K562 (cell line): ENCODE results near the gene OR5K2. TPM values are rescaled to one million over a fixed set of nuclear protein-coding genes. Genes with fewer than 3 reads are reported as not detected.

Experiments
- ATAC-seq: fragments of 200-7000 bp; cut with Tn5 transposase; 3 replicates; pipeline ENCODE4 v1.9.1; 2020; ENCODE audit warnings: moderate library complexity
- BruUV-seq: library from RNA; stranded (reverse); fragments of 400-500 nt; replicated peaks from 2 replicates; lab custom pipeline; 2021; lab: Mats Ljungman, UMichigan
- CTCF ChIA-PET: fragments of 300-600 bp; formaldehyde crosslinking; extraction: SDS; loops from one replicate; lab custom pipeline; 2021; ENCODE audit warnings: low intra/inter-chr PET ratio; lab: Yijun Ruan, JAX
- POLR2A ChIA-PET: fragments of 300-600, 350-650 bp; sonication (Branson Sonifier 250); formaldehyde crosslinking; extraction: SDS; loops from one replicate; lab custom pipeline; 2021; ENCODE audit warnings: antibody characterized with exemption, inconsistent platforms; lab: Yijun Ruan, JAX
- DNase-seq, 4 experiments: peaks; one replicate each; pipeline versions ENCODE4 v3.0.0 to v3.0.0-alpha.2; 2011 to 2018; ENCODE audit warnings: low spot score in 3 of 4, mixed read lengths in 3 of 4; ENCODE audit errors: extremely low read depth in 1 of 4
- FAIRE-seq: peaks from 2 replicates; lab custom pipeline; 2011; peaks lifted over from hg19 to GRCh38; lab: Jason Lieb, UNC
- H2AFZ ChIP-seq: 2 replicates; pipeline ENCODE4 v1.6.0; 2011; ENCODE audit warnings: low read depth, low read length, control low read depth, inconsistent platforms
- H3K27ac ChIP-seq: fragments of 200-600 bp; 3 replicates; pipeline ENCODE4 v1.8.0; 2011; ENCODE audit warnings: low read depth, mild to moderate bottlenecking, control low read depth, inconsistent platforms, low read length, moderate library complexity, mixed read lengths; ENCODE audit errors: extremely low read depth
- H3K27me3 ChIP-seq, 2 experiments: fragments of 300-600 bp in 1 of 2; 2 replicates in 1 of 2; 3 replicates in 1 of 2; pipeline versions ENCODE4 v1.6.0 to v1.8.0; 2011; ENCODE audit warnings: inconsistent platforms in 2 of 2, low read length in 2 of 2, mild to moderate bottlenecking in 1 of 2, mixed read lengths in 1 of 2, moderate library complexity in 1 of 2; ENCODE audit not compliant: control insufficient read depth in 2 of 2, insufficient read depth in 2 of 2
- H3K36me3 ChIP-seq: fragments of 300-600 bp; 3 replicates; pipeline ENCODE4 v1.8.0; 2011; ENCODE audit warnings: mild to moderate bottlenecking, low read length, inconsistent platforms; ENCODE audit not compliant: control insufficient read depth, insufficient read depth
- H3K4me1 ChIP-seq, 2 experiments: fragments of 200-600 bp in 1 of 2; replicated peaks in 1 of 2; 2 replicates in 1 of 2; 3 replicates in 1 of 2; pipeline versions ENCODE4 v1.5.1 to v1.8.0; 2011; ENCODE audit warnings: inconsistent platforms in 2 of 2, low read length in 2 of 2, mild to moderate bottlenecking in 1 of 2, mixed read lengths in 1 of 2, moderate library complexity in 1 of 2; ENCODE audit not compliant: control insufficient read depth in 2 of 2, insufficient read depth in 2 of 2
- H3K4me2 ChIP-seq: 2 replicates; pipeline ENCODE4 v1.6.1; 2011; ENCODE audit warnings: low read length, control low read depth, inconsistent platforms, mixed read lengths; ENCODE audit not compliant: insufficient read depth
- H3K4me3 ChIP-seq: fragments of 200-600 bp; sonication (generic), shearing (Covaris generic); 2 replicates; pipeline ENCODE4 v1.5.1; 2016; ENCODE audit warnings: control low read depth, inconsistent platforms
- H3K79me2 ChIP-seq: fragments of 200-600 bp; 3 replicates; pipeline ENCODE4 v1.8.0; 2011; ENCODE audit warnings: low read length, inconsistent platforms; ENCODE audit not compliant: control insufficient read depth, insufficient read depth
- H3K9ac ChIP-seq, 2 experiments: 2 replicates each; pipeline versions ENCODE4 v1.6.0 to v1.6.1; 2011; ENCODE audit warnings: low read depth in 2 of 2, low read length in 2 of 2, control low read depth in 1 of 2, inconsistent platforms in 1 of 2, mild to moderate bottlenecking in 1 of 2, mixed read lengths in 1 of 2; ENCODE audit not compliant: insufficient read depth in 1 of 2
- H3K9me1 ChIP-seq: one replicate; pipeline ENCODE4 v1.6.0; 2011; ENCODE audit warnings: inconsistent platforms, mild to moderate bottlenecking, low read length, moderate library complexity; ENCODE audit not compliant: control insufficient read depth, insufficient read depth
- H3K9me3 ChIP-seq: replicated peaks from 2 replicates; pipeline ENCODE4 v1.5.1; 2011; ENCODE audit warnings: low read depth, low read length, inconsistent platforms; ENCODE audit not compliant: control insufficient read depth, insufficient read depth
- H4K20me1 ChIP-seq: replicated peaks from 2 replicates; pipeline ENCODE4 v1.6.1; 2011; ENCODE audit warnings: low read length, inconsistent platforms, mixed read lengths; ENCODE audit not compliant: control insufficient read depth, insufficient read depth
- COPS2 ChIP-seq: fragments of 450-650 bp; conservative IDR thresholded peaks from 2 replicates; pipeline ENCODE4 v1.6.1; 2016; ENCODE audit warnings: mild to moderate bottlenecking, moderate library complexity
- MYNN ChIP-seq, 2 experiments: sonication (generic); formaldehyde crosslinking in 1 of 2; IDR thresholded peaks; 2 replicates each; pipeline versions ENCODE4 v1.5.0 to v1.6.1; 2016 to 2020; ENCODE audit warnings: antibody characterized with exemption in 1 of 2, missing genetic modification reagents in 1 of 2
- NFYB ChIP-seq: IDR thresholded peaks from 2 replicates; pipeline ENCODE4 v1.6.1; 2011; ENCODE audit warnings: mild to moderate bottlenecking, moderate library complexity; ENCODE audit not compliant: insufficient read length; ENCODE audit errors: extremely low read depth
- SMC3 ChIP-seq: conservative IDR thresholded peaks from 2 replicates; pipeline ENCODE4 v1.6.1; 2011; ENCODE audit warnings: low read depth, low read length, improper control_type of control experiment; ENCODE audit not compliant: insufficient read depth
- TCFL5 ChIP-seq: fragments of 250-450 bp; sonication (Bioruptor Pico); conservative IDR thresholded peaks from 2 replicates; pipeline ENCODE4 v1.6.1; 2021; ENCODE audit warnings: mild to moderate bottlenecking, moderate library complexity, matching md5 sums
- ZNF316 ChIP-seq: fragments of 450-650 bp; IDR thresholded peaks from 2 replicates; pipeline ENCODE4 v1.6.1; 2016
- ZNF830 ChIP-seq: fragments of 250-450 bp; sonication (Bioruptor Pico); IDR thresholded peaks from 2 replicates; pipeline ENCODE4 v1.5.0; 2021; ENCODE audit warnings: mild to moderate bottlenecking
- WGBS: fragments of 100-300 bp; shearing (Covaris generic); methylation state at CpG from one replicate; pipeline ENCODE4 v1.1.6; 2016; ENCODE audit warnings: low coverage, mixed read lengths; ENCODE audit not compliant: insufficient coverage; ENCODE audit errors: missing lambda C conversion rate; 5-methylcytosine and 5-hydroxymethylcytosine counted together
- in situ Hi-C: fragments of 300-500 bp; cut with MboI; formaldehyde crosslinking; loops from 4 replicates; pipeline ENCODE4 v1.15.0; 2018; ENCODE audit warnings: inconsistent platforms, mixed read lengths
- intact Hi-C: fragments of 100-400 bp; cut with micrococcal nuclease; formaldehyde crosslinking; loops from 2 replicates; pipeline ENCODE4 v1.14.2; 2022
- polyA plus RNA-seq, 8 experiments: library from polyadenylated mRNA; depleted of rRNA in 4 of 8; stranded (reverse) in 5 of 8; unstranded in 3 of 8; fragments of >200 nt; fragmentation: Nextera tagmentation in 2 of 8; fragmentation: Illumina TruSeq in 1 of 8; extraction: Ambion mirVana in 2 of 8; extraction: Trizol in 1 of 8; gene quantifications; 2 replicates each; pipeline versions ENCODE4 v1.2.1 to v1.2.3, GENCODE V29; 2011 to 2014; ENCODE audit warnings: inconsistent platforms in 1 of 8, missing spikeins in 1 of 8
- total RNA-seq, 7 experiments: library from RNA; depleted of rRNA in 6 of 7; stranded (reverse); fragments of >200 nt in 6 of 7; fragmentation: Illumina TruSeq in 2 of 7; extraction: Trizol in 2 of 7; gene quantifications; 2 replicates each; pipeline versions ENCODE4 v1.2.1 to v1.2.3, GENCODE V29; 2011 to 2021; ENCODE audit warnings: low replicate concordance in 1 of 7
- TF ChIP-seq, protein P1 (sequence below): fragments of 250-450 bp; sonication (Bioruptor Pico); IDR thresholded peaks from 2 replicates; pipeline ENCODE4 v1.4.0; 2020; ENCODE audit warnings: mild to moderate bottlenecking, moderate library complexity
- TF ChIP-seq, protein P2 (sequence below): fragments of 450-650 bp; IDR thresholded peaks from 2 replicates; pipeline ENCODE4 v1.6.1; 2016; ENCODE audit warnings: missing biosample characterization, missing genetic modification characterization

OR5K2 gene
- total and polyA plus RNA-seq, 9 of the 15 experiments (the other 6 are each of a cell fraction or from before 2014, with no cell fraction given): not detected

DNA sequence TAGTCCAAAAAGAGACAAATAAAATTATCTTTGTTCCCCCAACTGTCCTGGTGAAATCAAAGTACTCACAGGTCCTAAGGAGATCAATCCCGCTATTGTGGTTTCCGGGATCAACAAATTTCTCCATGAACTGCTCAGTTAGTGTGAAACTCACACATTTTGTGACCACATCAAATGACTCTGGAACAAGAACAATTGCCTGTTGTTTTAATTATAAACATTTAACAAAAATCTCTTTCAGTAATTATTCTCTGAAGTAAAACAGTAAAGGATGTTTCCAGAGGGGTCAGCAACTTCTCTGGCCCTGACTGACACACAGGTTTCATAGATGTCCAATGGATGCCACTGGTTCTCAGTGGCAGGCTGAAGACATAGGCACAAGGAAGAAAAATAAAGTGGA lies 21.3 kb downstream of the OR5K2 start:
- no peak for FAIRE-seq
- in situ Hi-C loops (no loop called here), intact Hi-C loops (no loop called here)
- TF ChIP-seq ZNF316: no peak
- TF ChIP-seq TCFL5 (CRISPR knock-in tag): no peak
- TF ChIP-seq MYNN (IDR thresholded peaks at IDR 0.05): no peak
- TF ChIP-seq MYNN (CRISPR knock-in tag; IDR thresholded peaks at IDR 0.05): no peak
- no peak for TF ChIP-seq NFYB
- no peak for TF ChIP-seq ZNF830 (CRISPR knock-in tag)
- no peak for TF ChIP-seq SMC3
- TF ChIP-seq, protein P1, sequence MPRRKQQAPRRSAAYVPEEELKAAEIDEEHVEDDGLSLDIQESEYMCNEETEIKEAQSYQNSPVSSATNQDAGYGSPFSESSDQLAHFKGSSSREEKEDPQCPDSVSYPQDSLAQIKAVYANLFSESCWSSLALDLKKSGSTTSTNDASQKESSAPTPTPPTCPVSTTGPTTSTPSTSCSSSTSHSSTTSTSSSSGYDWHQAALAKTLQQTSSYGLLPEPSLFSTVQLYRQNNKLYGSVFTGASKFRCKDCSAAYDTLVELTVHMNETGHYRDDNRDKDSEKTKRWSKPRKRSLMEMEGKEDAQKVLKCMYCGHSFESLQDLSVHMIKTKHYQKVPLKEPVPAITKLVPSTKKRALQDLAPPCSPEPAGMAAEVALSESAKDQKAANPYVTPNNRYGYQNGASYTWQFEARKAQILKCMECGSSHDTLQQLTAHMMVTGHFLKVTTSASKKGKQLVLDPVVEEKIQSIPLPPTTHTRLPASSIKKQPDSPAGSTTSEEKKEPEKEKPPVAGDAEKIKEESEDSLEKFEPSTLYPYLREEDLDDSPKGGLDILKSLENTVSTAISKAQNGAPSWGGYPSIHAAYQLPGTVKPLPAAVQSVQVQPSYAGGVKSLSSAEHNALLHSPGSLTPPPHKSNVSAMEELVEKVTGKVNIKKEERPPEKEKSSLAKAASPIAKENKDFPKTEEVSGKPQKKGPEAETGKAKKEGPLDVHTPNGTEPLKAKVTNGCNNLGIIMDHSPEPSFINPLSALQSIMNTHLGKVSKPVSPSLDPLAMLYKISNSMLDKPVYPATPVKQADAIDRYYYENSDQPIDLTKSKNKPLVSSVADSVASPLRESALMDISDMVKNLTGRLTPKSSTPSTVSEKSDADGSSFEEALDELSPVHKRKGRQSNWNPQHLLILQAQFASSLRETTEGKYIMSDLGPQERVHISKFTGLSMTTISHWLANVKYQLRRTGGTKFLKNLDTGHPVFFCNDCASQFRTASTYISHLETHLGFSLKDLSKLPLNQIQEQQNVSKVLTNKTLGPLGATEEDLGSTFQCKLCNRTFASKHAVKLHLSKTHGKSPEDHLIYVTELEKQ (CRISPR knock-in tag): no peak
- no peak for TF ChIP-seq COPS2
- TF ChIP-seq, protein P2, sequence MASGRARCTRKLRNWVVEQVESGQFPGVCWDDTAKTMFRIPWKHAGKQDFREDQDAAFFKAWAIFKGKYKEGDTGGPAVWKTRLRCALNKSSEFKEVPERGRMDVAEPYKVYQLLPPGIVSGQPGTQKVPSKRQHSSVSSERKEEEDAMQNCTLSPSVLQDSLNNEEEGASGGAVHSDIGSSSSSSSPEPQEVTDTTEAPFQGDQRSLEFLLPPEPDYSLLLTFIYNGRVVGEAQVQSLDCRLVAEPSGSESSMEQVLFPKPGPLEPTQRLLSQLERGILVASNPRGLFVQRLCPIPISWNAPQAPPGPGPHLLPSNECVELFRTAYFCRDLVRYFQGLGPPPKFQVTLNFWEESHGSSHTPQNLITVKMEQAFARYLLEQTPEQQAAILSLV (tag): no peak
- no peak overlapping the region for H3K4me3 ChIP-seq
- no peak for DNase-seq
- no peak for ATAC-seq
- CTCF ChIA-PET: interaction anchor here (0.6 kb wide), 1 partner anchor 336 kb away, joined by 3 read pairs; no protein-coding TSS in a partner anchor
- WGBS: 91% methylated on average over 2 of the region's 2 CpGs
- no peaks in the 10 kb centered on the region for H4K20me1 ChIP-seq
- H2AFZ ChIP-seq: no peak overlapping the region
- H3K4me2 ChIP-seq: no peak overlapping the region
- no peak overlapping the region for H3K9ac ChIP-seq
- H3K9me3 ChIP-seq: no peaks in the 10 kb centered on the region
- H3K27ac ChIP-seq: no peak overlapping the region
- BruUV-seq: no TSS peak
- peaks cover 36% of the 10 kb centered on the region for H3K79me2 ChIP-seq
- peaks cover 0 to 7% of the 10 kb centered on the region in 2 experiments; a peak in 2 of 5 replicates for H3K4me1 ChIP-seq
- H3K27me3 ChIP-seq: no peaks in the 10 kb centered on the region
- peaks cover 54% of the 10 kb centered on the region; the same call in 2 of the 3 replicates for H3K36me3 ChIP-seq
- POLR2A ChIA-PET: no interaction called here
- no peaks in the 10 kb centered on the region for H3K9me1 ChIP-seq
